ENCODE results near the gene UBE2J2.

UBE2J2 gene

DNA sequence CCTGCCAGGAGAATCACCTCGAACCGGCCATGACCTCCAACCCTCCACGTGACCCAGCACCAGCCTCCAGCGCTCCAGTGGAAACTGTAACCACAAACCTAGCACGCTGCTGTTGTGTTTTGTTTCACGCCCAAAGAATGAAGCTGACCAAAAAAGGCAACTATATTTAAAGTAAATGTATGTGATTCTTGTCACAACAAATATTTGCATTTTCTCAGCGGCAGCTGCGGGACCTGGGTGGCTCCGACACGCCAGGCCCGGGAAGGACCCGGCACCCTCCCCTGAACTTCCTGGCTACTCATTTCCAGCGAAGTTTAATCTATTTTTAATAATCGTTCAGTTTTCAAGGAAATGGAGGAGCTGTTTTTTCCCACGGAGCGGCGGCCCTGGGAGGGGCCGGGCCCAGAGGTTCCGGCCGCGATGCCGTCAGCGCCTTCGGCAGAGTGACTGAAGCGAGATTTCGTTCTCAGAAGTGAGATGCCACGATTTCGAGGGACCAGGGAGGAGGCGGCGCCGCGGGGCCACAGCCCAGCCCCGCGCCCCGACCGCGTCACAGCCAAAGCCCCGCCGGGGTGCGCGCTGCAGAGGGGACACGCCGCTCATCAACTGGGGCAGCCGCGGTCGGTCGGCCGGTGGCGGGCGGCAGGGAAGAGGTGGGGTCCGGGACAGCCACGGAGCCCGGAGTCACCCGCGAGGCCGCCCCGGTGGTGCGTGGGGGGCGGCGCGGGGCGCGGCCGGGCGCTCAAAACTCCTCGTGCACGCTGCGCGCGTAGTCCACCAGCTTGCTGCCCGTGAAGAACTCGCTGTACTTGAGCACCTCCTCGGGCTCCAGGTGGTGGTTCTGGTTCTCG lies 56.7 kb downstream of the UBE2J2 start:
- no peak overlapping the region for H3K4me3 ChIP-seq (ENCODE audit: control insufficient read depth, low read depth, low read length)
- TF ChIP-seq, protein P1, sequence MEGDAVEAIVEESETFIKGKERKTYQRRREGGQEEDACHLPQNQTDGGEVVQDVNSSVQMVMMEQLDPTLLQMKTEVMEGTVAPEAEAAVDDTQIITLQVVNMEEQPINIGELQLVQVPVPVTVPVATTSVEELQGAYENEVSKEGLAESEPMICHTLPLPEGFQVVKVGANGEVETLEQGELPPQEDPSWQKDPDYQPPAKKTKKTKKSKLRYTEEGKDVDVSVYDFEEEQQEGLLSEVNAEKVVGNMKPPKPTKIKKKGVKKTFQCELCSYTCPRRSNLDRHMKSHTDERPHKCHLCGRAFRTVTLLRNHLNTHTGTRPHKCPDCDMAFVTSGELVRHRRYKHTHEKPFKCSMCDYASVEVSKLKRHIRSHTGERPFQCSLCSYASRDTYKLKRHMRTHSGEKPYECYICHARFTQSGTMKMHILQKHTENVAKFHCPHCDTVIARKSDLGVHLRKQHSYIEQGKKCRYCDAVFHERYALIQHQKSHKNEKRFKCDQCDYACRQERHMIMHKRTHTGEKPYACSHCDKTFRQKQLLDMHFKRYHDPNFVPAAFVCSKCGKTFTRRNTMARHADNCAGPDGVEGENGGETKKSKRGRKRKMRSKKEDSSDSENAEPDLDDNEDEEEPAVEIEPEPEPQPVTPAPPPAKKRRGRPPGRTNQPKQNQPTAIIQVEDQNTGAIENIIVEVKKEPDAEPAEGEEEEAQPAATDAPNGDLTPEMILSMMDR (conservative IDR thresholded peaks at IDR 0.05; ENCODE audit: control insufficient read depth, insufficient read depth, low read depth, low read length), result no peak
- DNase-seq (ENCODE audit: low read depth), result no peak

DNA sequence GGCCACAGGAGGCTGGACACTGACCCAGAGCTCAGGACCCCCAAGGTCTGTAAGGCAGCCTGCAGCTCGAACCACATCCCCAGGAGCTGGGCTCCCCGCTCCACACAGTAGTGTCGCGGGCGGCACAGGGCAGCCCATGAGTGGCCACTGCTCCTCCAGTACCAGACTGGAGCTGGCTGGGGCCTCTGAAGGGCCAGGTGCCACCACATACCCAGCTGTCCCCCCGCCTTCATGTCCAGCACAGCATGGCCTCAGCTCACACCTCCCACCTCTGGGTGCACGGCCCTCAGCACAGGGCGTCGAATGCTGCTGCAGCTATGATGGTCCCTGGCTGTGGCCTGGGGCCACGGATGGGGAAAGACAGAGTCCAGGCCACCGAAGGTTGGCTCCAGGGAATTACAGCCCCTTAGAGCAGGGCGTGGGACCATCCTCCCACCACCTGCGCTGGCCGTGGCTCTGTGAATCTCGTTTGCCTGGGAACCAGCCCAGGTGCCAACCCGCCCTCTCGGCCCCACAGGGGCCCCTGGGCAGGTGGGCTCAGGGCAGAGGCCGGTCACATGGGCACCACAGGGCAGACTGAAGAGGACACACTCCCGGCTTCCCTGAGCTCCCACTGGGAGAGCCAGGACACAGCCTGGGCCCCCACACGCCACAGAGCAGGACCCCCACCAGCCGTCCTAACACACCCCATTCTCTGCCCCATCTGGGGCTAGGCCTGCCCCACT lies 57.6 kb downstream of the UBE2J2 start:
- DNase-seq (ENCODE audit: low read depth), result no peak
- H3K4me3 ChIP-seq (ENCODE audit: control insufficient read depth, low read depth, low read length), result no peak overlapping the region
- TF ChIP-seq, protein P1 (conservative IDR thresholded peaks at IDR 0.05; ENCODE audit: control insufficient read depth, insufficient read depth, low read depth, low read length), result no peak

DNA sequence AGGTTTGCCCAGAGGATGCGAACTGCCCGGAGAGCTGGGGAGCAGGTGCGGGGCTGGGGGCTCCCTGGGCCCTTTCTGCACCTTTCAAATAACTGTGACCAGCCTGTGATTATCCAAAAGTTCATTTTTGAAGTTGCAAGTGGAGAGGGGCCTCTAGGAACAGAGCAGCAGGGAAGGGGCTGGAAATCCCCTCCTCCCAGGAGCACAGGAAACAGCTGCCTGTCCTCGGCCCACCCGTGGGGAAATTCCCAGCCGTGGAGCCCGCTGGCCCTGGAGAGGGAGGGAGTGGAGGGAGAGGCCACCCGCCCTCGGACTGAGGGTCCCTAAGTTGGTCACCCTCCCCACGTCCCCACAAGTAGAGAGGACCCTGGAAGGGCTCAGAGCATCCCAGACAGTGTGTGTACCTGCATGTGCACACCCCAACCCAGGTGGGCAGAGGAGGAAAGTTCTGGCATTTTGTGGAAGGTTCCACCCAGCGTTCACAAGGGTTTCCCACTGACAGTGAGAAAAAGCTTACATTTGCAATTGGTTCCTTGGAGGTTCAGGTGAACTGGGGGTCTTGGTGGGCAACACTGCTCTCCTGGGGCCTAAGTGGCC lies 58.5 kb downstream of the UBE2J2 start:
- TF ChIP-seq, protein P1 (conservative IDR thresholded peaks at IDR 0.05; ENCODE audit: control insufficient read depth, insufficient read depth, low read depth, low read length), result no peak
- H3K4me3 ChIP-seq (ENCODE audit: control insufficient read depth, low read depth, low read length), result no peak overlapping the region
- no peak for DNase-seq (ENCODE audit: low read depth)

DNA sequence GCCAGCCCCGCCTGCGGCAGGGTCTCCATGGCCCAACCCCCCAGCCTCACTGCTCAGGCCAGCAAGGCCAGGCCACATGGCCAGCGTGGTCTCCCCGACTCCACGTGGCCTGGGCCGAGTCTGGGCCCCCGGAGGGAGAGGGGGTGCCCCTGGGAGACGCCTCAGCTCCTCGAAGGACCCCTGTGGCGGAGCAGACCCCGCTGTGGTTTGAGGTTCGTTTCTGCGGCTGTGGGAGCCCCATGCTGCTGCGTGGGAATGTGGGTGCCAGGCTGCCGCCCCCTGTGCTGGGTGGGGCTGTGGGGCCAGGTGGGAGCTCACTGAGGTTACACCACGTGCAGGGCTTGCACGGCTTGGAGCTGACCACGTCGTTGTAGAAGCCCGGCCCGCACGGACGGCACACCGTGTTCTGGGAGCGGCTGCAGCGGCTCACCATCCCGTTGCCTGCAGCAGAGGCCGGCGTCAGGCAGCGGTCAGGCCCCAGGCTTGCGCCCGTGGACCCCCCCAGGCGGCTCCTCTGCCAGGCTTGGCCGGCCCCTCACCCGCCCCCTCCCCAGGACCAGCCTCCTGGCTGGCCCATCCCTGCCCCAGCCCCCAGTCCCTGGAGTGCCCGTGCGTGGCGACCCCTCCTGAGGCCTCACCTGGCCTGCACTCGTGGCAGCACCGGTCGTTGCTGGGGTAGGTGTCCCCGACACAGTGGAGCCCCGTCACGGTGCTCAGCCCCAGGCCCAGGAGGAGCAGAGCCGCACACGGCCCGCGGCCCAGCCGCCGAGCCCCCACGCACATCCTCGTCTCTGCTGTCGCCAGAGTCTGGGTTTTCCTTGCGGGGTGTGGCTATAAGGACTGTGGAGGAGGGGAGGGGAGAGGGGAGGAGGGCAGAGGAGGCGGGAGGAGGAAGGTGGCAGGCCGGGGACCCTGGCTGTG lies 60.0 kb downstream of the UBE2J2 start, which contains the start of gene TNFRSF4:
Gene TNFRSF4 (minus strand): TSS at position 809 of the 921 bp plus-strand sequence. CDS start 26 bp downstream, at position 783.
- TF ChIP-seq, protein P1 (conservative IDR thresholded peaks at IDR 0.05; ENCODE audit: control insufficient read depth, insufficient read depth, low read depth, low read length), result no peak
- no peak within 1 kb of the TSS for H3K4me3 ChIP-seq (ENCODE audit: control insufficient read depth, low read depth, low read length)
- no peak for DNase-seq (ENCODE audit: low read depth)

DNA sequence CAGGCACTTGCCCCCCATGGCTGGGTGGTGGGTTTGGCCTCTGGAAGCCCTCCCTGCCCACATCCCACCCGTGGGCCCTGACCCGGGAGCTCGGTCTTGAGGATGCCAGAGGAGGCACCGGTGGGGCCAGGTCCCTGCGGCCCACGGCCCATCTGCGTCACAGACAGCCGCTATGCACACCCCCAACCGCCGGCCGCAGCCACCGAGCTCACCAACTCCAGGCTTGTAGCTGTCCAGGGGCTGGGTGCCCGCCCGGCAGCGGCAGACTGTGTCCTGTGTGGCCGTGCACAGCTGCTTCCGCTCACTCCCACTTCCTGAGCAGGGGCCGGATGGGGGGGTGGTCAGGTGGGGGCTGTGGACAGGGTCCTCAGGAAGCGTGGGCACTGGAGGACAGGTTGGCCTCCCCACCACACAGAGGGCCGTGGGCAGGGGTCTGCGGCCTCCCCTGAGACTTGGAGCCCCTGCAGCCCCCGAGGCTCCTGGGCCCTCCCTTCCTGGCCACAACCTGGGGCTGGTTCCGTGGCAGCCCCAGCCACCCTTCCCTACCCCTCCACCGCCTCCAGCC lies 60.8 kb downstream of the UBE2J2 start:
- TF ChIP-seq, protein P1 (conservative IDR thresholded peaks at IDR 0.05; ENCODE audit: control insufficient read depth, insufficient read depth, low read depth, low read length), result no peak
- no peak overlapping the region for H3K4me3 ChIP-seq (ENCODE audit: control insufficient read depth, low read depth, low read length)
- no peak for DNase-seq (ENCODE audit: low read depth)

Measured in fibroblast of mammary gland (primary cell).